HG03521 (cell line): ENCODE results near the gene RASGEF1C.
"Not testable (repeated sequence)": the region's sequence is repeated elsewhere in the genome, so short reads cannot be mapped to it uniquely, and the experiment has no call there.

Experiments
- ATAC-seq: cut with Tn5 transposase; IDR thresholded peaks from one replicate; pipeline ENCODE4 v1.9.1; 2021; ENCODE audit warnings: mild to moderate bottlenecking, moderate library complexity; ENCODE audit not compliant: unreplicated experiment

Gene RASGEF1C

GRCh38 chr5:180124662-180125061, 84.3 kb downstream of the RASGEF1C start:
- not testable (repeated sequence) for ATAC-seq

- no peak for ATAC-seq
Observed at GRCh38 chr5:180122875-180123274, 86.1 kb downstream of the RASGEF1C start.

- no peak for ATAC-seq
Observed at GRCh38 chr5:180121826-180122413, 87.1 kb downstream of the RASGEF1C start.

GRCh38 chr5:180120237-180121101, 88.5 kb downstream of the RASGEF1C start:
- no peak for ATAC-seq

GRCh38 chr5:180119903-180120236, 89.1 kb downstream of the RASGEF1C start:
- ATAC-seq, result no peak

GRCh38 chr5:180119031-180119902, 89.7 kb downstream of the RASGEF1C start:
- no peak for ATAC-seq

- no peak for ATAC-seq
Observed at GRCh38 chr5:180118391-180118791, 90.6 kb downstream of the RASGEF1C start.

- no peak for ATAC-seq
Observed at GRCh38 chr5:180117000-180117725, 91.8 kb downstream of the RASGEF1C start.

GRCh38 chr5:180116077-180116999, 92.7 kb downstream of the RASGEF1C start:
- ATAC-seq, result no peak

GRCh38 chr5:180115326-180116076, 93.5 kb downstream of the RASGEF1C start:
- ATAC-seq, result no peak

- no peak for ATAC-seq
Observed at GRCh38 chr5:180114304-180115003, 94.6 kb downstream of the RASGEF1C start.

- no peak for ATAC-seq
Observed at GRCh38 chr5:180113660-180114303, 95.2 kb downstream of the RASGEF1C start.

- no peak for ATAC-seq
Observed at GRCh38 chr5:180112181-180112861, 96.7 kb downstream of the RASGEF1C start.

GRCh38 chr5:180111273-180112002, 97.6 kb downstream of the RASGEF1C start:
- ATAC-seq, result no peak

- ATAC-seq, result no peak
Observed at GRCh38 chr5:180109920-180110319, 99.1 kb downstream of the RASGEF1C start.

- no peak for ATAC-seq
Observed at GRCh38 chr5:180107005-180107404, 102.0 kb downstream of the RASGEF1C start.

- ATAC-seq, result no peak
Observed at GRCh38 chr5:180105827-180106312, 103.1 kb downstream of the RASGEF1C start.
